Measurements from ENCODE around the gene CCDC86. TPM values are rescaled to one million over a fixed set of nuclear protein-coding genes. Genes with fewer than 3 reads are reported as not detected.
A peak's percentile ranks its signal among the peaks of the same experiment; 100 is the strongest.

CCDC86 gene
- total RNA-seq, 1 donor from 2014 or later, result 9.3 TPM

GRCh38 chr11:60848714-60849151 is 6.8 kb downstream of the CCDC86 start:
- intact Hi-C loops (cut with DNase I), result no loop called here
- no peak for ATAC-seq
- DNase-seq (ENCODE audit: missing footprints), result no peak

- DNase-seq (ENCODE audit: missing footprints), result no peak
- intact Hi-C loops (cut with DNase I), result no loop called here
- no peak for ATAC-seq
Observed at GRCh38 chr11:60849641-60850520, 8.0 kb downstream of the CCDC86 start.

- intact Hi-C loops (cut with DNase I), result no loop called here
- ATAC-seq, result no peak
- DNase-seq (ENCODE audit: missing footprints), result no peak
Observed at GRCh38 chr11:60851327-60852104, 9.6 kb downstream of the CCDC86 start.

- DNase-seq (ENCODE audit: missing footprints) (no peak), ATAC-seq (no peak)
- intact Hi-C loops (cut with DNase I), result no loop called here
Observed at GRCh38 chr11:60852117-60852981, 10.4 kb downstream of the CCDC86 start.

DNA sequence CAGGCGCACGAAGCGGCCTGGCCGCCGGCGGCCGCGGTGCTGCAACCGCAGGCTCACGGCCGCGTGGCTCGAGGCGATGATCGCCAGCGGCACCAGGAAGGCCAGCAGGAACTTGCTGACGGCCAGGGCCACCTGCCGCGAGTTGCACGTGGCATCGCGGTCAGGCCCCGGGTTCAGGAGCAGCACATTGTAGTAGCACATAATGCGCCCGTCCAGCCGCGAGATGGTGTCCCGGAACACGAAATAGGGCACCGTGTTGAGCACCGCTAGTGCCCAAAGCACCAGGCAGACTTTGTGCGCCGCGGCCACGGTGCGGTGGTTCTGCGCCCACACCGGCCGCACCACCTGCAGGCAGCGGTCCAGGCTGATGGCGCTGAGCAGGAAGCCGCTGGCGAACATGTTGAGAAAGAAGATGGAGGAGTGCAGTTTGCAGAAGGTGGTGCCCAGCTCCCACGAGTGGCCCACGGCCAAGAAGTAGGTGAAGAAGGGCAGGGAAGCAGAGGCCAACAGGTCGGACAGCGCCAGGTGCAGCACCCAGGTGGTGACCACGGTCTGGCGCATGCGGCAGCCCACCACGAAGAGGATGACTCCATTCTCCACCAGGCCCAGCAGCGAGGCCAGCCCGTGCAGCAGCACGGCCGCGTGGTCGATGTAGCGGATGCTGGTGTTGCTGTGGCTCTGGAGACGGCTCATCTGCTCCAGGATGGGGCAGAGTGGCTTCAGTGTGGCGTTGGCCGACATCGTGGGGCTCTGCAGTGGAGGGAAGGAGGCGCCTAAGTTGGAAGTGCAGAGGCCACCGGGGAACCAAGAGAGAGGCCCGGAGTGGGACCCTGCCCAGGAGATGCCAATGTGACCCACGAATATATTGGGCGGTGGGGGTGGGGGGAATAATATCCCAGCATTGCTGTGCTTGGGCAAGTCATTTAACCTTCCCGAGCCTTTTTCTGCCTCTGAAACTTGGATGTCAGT is 11.4 kb downstream of the CCDC86 start:
- ATAC-seq (no peak), DNase-seq (ENCODE audit: missing footprints) (no peak)
- intact Hi-C loops (cut with DNase I), result no loop called here

DNA sequence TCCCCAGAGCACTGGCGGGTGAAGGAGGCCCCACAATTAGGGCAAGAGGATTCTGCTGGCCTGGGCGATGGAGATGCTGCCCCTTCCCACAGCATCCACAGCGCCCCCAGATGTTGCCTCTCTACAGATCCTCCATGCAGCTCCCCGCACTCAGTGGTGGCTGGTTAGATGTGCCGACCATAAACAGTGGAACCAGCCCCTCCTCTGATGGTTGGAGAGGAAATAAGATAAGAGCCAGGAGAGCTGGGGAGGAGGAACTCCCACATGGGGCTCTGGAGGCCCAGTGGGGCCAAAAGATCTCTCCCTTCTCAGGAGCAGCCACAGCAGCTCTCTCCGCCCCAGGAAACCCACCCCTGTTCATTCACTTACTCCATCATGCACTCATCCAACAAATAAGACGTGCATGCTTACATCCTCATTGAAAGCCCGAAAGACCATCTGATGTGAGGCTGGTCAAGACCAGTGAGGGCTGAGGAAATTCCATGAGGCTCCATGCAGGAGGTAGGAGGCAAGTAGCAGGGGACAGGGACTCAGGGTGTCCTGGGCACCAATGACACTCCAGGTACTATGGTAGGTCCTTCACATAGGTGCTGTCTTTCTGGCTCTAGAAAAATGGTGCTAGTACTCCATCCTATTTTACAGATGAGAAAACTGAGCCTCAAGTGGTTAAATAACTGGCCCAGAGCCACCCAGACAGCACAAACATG is 12.4 kb downstream of the CCDC86 start:
- DNase-seq (ENCODE audit: missing footprints), result no peak

GRCh38 chr11:60854847-60855725 is 13.2 kb downstream of the CCDC86 start:
- DNase-seq (ENCODE audit: missing footprints) (no peak), ATAC-seq (no peak)
- intact Hi-C loops (cut with DNase I), result no loop called here

More for the DNA sequence above, 12.4 kb downstream of the CCDC86 start:
- peak; percentile 14 for ATAC-seq
- intact Hi-C loops (cut with DNase I), result no loop called here

DNA sequence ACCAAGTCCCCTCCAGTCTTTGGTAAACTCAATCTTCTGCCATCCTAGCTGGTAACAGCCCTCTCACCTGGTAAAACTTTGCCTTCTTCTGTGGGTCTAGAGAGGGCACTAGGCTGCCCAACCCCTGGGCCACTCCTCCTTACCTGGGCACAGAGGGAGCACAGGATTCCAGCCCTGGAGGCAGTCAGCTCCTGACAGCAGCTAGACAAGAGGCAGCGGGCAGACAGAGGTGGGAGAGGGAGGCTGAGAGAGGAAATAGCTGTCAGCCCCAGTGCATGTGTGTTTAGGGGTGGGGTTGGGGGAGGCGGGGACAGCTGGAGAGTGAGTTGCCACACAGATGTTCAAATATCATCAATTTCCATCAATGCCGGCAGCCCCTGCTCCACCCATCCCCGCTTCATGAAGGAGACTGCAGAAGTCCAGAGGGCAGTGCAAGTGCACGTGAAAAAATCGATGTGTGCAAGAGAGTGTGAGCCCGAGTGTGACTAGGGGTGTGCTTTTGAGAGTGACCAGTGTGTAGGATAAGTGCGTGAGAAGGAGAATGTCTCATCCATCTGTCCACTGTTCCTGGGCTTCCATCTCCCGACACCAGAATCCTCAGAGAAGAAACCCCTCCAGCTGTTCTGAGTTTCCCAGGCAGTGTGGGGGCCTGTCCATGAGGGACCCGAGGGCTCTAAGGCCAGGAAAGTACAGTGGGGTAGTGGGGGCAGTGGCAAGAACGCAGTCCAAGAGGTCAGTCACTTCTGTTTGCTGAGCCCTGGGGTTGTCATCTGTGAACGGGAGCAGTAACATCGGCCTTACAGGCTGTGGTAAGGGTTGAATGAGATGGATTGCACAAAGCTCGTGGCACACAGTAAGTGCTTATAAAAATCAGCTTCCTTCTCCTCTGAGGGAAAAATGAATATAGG is 14.1 kb downstream of the CCDC86 start, which contains the start of gene PTGDR2:
PTGDR2 (minus strand) TSS at position 225 of the 908 bp plus-strand sequence. CDS start 2,228 bp downstream, outside the sequence.
- ATAC-seq, result no peak
- DNase-seq (ENCODE audit: missing footprints), result no peak
- intact Hi-C loops (cut with DNase I), result no loop called here

DNA sequence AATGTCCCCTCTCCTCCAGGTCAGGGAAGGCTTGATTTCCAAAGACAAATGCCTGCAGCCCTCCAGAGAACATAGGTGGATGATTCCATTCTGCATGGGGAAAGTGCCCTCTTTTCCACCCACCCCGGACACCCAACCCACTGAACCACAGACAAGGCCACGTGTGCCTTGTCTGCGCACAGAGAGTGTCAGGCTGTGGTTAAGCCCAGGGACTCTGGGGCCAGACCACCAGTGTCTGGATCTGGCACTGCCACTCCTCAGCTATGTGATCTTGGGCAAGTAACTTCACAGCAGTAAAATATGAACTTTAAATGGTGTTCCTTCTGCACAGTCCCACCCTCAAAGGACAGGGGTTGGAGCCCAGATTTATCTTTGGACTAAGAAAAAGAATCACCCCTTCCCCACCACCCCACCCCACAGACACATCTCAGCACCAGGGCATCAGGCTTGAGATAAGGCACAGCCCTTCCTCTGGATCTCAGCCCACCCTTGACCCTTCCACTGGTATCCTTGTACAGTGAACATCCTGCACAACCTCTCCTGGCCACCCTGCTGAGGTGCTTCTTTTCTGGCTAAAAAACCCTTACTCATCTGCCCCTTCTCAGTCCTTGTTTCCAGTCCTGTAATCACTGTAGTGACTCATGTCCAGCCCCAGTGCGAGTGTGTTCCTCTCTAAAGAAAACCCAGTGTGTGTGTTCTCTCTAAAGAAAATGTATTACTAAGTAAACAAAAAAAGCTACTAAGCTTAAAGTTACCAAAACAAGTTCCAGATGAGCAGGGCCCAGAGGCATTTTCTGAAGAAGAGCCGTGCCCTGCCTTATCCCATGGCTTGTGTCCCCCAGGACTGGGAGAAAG is 15.7 kb downstream of the CCDC86 start:
- DNase-seq (ENCODE audit: missing footprints), result no peak
- ATAC-seq, result no peak
- intact Hi-C loops (cut with DNase I), result no loop called here

DNA sequence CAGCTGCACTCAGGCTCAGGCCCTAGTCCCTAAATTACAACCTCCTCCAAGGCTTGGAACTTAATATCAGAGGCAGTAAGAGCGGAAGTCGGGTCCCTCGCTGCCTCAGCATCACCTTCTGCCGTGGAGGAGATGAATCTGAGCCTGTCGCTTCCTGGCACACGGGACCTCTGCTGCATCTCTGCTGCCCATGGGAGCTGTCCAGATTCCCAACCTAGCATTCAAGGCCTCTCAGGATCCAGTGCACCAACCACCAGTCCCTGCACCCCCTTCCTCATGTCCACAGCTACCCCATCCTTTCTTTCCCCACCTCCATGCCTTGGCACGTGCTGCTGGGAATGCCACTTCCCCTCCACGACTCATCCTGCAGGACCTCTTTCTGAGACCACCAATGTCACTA is 16.3 kb downstream of the CCDC86 start:
- no peak for DNase-seq (ENCODE audit: missing footprints)
- ATAC-seq, result no peak
- intact Hi-C loops (cut with DNase I), result no loop called here

- no peak for DNase-seq (ENCODE audit: missing footprints)
- no peak for ATAC-seq
- intact Hi-C loops (cut with DNase I), result no loop called here
Observed at GRCh38 chr11:60858731-60859464, 17.0 kb downstream of the CCDC86 start.

DNA sequence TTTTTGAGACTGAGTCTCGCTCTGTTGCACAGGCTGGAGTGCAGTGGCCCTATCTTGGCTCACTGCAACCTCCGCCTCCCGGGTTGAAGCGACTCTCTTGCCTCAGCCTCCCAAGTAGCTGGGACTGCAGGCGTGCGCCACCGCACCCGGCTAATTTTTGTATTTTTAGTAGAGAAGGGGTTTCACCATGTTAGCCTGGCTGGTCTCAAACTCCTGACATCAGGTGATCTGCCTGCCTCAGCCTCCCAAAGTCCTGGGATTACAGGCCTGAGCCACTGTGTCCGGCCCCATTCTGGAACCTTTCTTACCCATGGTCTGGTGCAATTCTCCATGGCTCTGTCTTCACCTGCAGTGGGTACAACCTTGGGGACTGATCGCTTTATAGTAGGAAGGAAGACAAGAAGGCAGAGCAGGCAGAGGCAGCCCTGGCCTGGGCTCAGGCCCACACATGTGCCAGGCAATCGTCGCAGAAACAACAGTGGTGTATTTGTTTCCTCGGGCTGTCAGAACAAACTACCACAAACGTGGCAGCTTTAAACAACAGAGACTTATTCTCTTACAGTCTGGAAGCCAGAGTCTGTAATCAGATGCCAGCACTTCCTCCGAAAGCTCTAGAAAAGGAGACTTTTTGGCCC is 17.8 kb downstream of the CCDC86 start:
- ATAC-seq, result no peak
- intact Hi-C loops (cut with DNase I), result no loop called here
- no peak for DNase-seq (ENCODE audit: missing footprints)

- ATAC-seq (no peak), DNase-seq (ENCODE audit: missing footprints) (no peak)
- intact Hi-C loops (cut with DNase I), result no loop called here
Observed at GRCh38 chr11:60860943-60861342, 19.0 kb downstream of the CCDC86 start.
